Gastrocnemius medialis (tissue), 4 donors: ENCODE results near the gene ARHGAP10. TPM values are rescaled to one million over a fixed set of nuclear protein-coding genes. Genes with fewer than 3 reads are reported as not detected.

Experiments used
- ATAC-seq, 2 donors: fragments of 150-250 bp; one replicate each; pipeline ENCODE4 v1.9.1; 2016
- DNase-seq, 2 donors: peaks; one replicate each; pipeline ENCODE4 v3.0.0-alpha.2; 2019
- H3K27ac ChIP-seq, 4 donors: fragments of 200-600 bp; sonication (generic); 1 replicate in 1 of 4; 2 replicates in 3 of 4; pipeline ENCODE4 v1.5.1; 2016 to 2018; ENCODE audit warnings: mild to moderate bottlenecking in 2 of 4, moderate library complexity in 1 of 4
- H3K27me3 ChIP-seq, 3 donors: fragments of 200-600 bp; sonication (generic) in 2 of 3; 1 replicate in 1 of 3; 2 replicates in 2 of 3; pipeline versions ENCODE4 v1.5.1 to v1.6.0; 2016 to 2019; ENCODE audit warnings: mild to moderate bottlenecking in 1 of 3, moderate library complexity in 1 of 3
- H3K36me3 ChIP-seq, 2 donors: fragments of 200-600 bp; sonication (generic) in 1 of 2; one replicate each; pipeline ENCODE4 v1.5.1; 2017 to 2018
- H3K4me1 ChIP-seq, 2 donors: fragments of 200-600 bp; sonication (generic) in 1 of 2; one replicate each; pipeline ENCODE4 v1.5.1; 2016 to 2017; ENCODE audit warnings: mild to moderate bottlenecking in 2 of 2
- H3K4me3 ChIP-seq, 4 donors: fragments of 200-600 bp; sonication (generic) in 3 of 4; 1 replicate in 1 of 4; 2 replicates in 3 of 4; pipeline ENCODE4 v1.5.1; 2016 to 2019; ENCODE audit warnings: mild to moderate bottlenecking in 2 of 4
- H3K9me3 ChIP-seq, 3 donors: fragments of 200-600 bp; sonication (generic) in 2 of 3; 1 replicate in 1 of 3; 2 replicates in 2 of 3; pipeline ENCODE4 v1.5.1; 2016 to 2019
- POLR2A ChIP-seq, 2 donors: fragments of 450-650 bp; IDR thresholded peaks; one replicate each; pipeline ENCODE4 v1.6.1; 2017; ENCODE audit warnings: antibody characterized with exemption in 2 of 2, mild to moderate bottlenecking in 2 of 2, moderate library complexity in 2 of 2
- in situ Hi-C, 4 donors: fragments of 200-750 bp; cut with MboI; loops; one replicate each; pipeline versions ENCODE4 v1.15.0 to v1.8.0; 2017; ENCODE audit warnings: low sequenced_read_pairs in 4 of 4
- intact Hi-C: fragments of 100-400 bp; cut with DNase I; formaldehyde crosslinking; loops from one replicate; pipeline ENCODE4 v1.15.1; 2023; ENCODE audit warnings: low total_unique reads
- total RNA-seq, 4 donors: library from RNA; depleted of rRNA; stranded (reverse); fragments of >200 nt; gene quantifications; one replicate each; pipeline versions ENCODE4 v1.1.0 to v1.2.3, GENCODE V29; 2016
- TF ChIP-seq, protein P1 (sequence below), 5 experiments: fragments of 450-650 bp in 3 of 5; fragments of 200-600 bp in 2 of 5; sonication (generic) in 2 of 5; IDR thresholded peaks in 4 of 5; conservative IDR thresholded peaks in 1 of 5; 1 replicate in 4 of 5; 2 replicates in 1 of 5; pipeline ENCODE4 v1.5.1; 2016 to 2019; ENCODE audit warnings: antibody characterized with exemption in 5 of 5, mild to moderate bottlenecking in 3 of 5, moderate library complexity in 3 of 5

The ARHGAP10 gene, protein sequence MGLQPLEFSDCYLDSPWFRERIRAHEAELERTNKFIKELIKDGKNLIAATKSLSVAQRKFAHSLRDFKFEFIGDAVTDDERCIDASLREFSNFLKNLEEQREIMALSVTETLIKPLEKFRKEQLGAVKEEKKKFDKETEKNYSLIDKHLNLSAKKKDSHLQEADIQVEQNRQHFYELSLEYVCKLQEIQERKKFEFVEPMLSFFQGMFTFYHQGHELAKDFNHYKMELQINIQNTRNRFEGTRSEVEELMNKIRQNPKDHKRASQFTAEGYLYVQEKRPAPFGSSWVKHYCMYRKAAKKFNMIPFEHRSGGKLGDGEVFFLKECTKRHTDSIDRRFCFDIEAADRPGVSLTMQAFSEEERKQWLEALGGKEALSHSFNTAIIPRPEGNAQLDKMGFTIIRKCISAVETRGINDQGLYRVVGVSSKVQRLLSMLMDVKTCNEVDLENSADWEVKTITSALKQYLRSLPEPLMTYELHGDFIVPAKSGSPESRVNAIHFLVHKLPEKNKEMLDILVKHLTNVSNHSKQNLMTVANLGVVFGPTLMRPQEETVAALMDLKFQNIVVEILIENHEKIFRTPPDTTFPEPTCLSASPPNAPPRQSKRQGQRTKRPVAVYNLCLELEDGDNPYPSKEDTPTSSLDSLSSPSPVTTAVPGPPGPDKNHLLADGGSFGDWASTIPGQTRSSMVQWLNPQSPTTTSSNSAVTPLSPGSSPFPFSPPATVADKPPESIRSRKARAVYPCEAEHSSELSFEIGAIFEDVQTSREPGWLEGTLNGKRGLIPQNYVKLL
- total RNA-seq = 10 to 100 TPM; 22.1 to 34.6 (median 28.0) TPM

DNA sequence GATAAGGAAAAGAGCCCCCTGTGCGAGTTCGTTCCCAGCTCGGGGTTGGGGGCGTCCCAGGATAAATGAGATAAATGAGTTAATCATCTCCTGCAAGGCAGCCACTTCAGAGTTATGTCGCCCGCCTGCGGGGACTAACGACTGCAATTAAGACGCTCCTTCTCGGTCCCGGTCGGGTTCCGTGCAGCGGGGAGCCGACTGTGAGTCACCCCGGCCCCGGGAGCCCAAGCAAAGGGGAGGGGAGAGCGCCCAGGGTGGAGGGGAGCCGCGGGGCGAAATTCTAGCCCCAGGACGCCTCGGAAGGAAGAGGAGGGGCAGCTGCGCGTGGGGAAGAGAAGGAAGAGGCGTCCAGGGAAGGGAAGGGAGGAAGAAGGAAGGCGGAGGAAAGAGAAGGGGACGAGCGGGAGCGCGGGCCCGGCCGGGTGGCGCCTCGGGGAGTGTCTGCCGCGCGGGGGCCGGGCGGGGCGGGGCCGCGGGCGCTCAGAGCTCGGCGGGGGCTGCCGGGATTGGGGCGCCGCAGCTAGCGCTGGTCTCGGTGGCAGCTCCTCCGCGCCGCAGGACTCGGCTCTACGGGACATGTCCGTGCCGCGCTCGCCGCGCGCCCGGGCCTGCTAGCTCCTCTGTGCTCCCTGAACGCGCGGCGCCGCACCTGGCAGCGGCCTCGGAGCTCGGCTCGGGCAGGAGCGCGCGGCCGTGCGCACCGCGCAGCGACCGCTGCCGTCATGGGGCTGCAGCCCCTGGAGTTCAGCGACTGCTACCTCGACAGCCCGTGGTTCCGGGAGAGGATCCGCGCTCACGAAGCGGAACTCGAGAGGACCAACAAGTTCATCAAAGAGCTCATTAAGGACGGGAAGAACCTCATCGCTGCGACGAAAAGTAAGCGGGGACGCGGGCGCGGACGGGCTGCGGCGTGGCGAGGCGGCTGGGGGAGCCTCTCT, at the start of gene ARHGAP10:
ARHGAP10 (plus strand) TSS at position 509 of the 938 bp plus-strand sequence; CDS start at position 723, 214 bp downstream.
- Histone ChIP-seq H3K4me1 (peaks cover 22 to 40% of the 10 kb centered on the region in 2 donors), H3K4me3 (peak within 1 kb of the TSS; percentile 70 to 97 (median 90)), H3K27me3 (no peaks in the 10 kb centered on the region), H3K9me3 (no peaks in the 10 kb centered on the region), H3K36me3 (no peaks in the 10 kb centered on the region), H3K27ac (peak within 1 kb of the TSS; percentile 84 to 97 (median 96))
- TF ChIP-seq, protein P1, sequence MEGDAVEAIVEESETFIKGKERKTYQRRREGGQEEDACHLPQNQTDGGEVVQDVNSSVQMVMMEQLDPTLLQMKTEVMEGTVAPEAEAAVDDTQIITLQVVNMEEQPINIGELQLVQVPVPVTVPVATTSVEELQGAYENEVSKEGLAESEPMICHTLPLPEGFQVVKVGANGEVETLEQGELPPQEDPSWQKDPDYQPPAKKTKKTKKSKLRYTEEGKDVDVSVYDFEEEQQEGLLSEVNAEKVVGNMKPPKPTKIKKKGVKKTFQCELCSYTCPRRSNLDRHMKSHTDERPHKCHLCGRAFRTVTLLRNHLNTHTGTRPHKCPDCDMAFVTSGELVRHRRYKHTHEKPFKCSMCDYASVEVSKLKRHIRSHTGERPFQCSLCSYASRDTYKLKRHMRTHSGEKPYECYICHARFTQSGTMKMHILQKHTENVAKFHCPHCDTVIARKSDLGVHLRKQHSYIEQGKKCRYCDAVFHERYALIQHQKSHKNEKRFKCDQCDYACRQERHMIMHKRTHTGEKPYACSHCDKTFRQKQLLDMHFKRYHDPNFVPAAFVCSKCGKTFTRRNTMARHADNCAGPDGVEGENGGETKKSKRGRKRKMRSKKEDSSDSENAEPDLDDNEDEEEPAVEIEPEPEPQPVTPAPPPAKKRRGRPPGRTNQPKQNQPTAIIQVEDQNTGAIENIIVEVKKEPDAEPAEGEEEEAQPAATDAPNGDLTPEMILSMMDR (IDR thresholded peaks at IDR 0.05 in 4 of 5, conservative IDR thresholded peaks at IDR 0.05 in 1 of 5) = peak in 1 of 5 experiments; percentile 13
- TF ChIP-seq POLR2A (IDR thresholded peaks at IDR 0.05) = peak; percentile 74 to 77
- peak; percentile 61 to 69 for ATAC-seq
- peak; percentile 50 to 69 for DNase-seq
- in situ Hi-C loops = no loop called here
- intact Hi-C loops = loop anchor here (2.0 to 10.0 kb wide), 4 partner anchors 23 to 710 kb away; partner anchors contain the start of gene NR3C2

DNA sequence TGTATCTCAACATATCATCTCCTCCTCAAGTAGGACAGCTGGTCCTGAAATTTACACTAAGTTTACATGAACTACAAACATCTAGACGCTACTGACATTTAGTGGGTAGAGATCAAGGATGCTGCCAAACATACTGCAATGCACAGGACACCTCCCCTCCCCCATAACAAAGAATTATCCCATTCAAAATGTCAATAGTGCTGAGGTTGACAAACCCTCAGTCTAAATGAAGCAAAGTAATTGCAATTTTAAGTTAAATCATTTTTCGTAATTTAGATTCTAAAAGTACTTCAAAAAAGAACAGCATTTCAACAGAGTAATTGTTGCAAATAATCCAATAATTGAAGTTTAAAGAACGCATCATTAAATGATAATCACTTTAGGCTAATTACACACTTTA, 49.1 kb upstream of the ARHGAP10 start:
- ATAC-seq (no peak), DNase-seq (no peak)
- Histone ChIP-seq H3K4me3 (peak overlapping the region; percentile 67 to 93 (median 90)), H3K27me3 (no peaks in the 10 kb centered on the region), H3K36me3 (no peaks in the 10 kb centered on the region), H3K27ac (peak overlapping the region; percentile 90 to 97 (median 93)), H3K4me1 (peaks cover 19 to 20% of the 10 kb centered on the region in 2 donors), H3K9me3 (no peaks in the 10 kb centered on the region)
- intact Hi-C loops (loop anchor here (1.0 to 5.0 kb wide), 2 partner anchors 65 to 760 kb away; partner anchors contain the start of genes NR3C2 and TMEM184C), in situ Hi-C loops (no loop called here)
- TF ChIP-seq, protein P1 (IDR thresholded peaks at IDR 0.05 in 4 of 5, conservative IDR thresholded peaks at IDR 0.05 in 1 of 5) = no peak
- no peak for TF ChIP-seq POLR2A (IDR thresholded peaks at IDR 0.05)

DNA sequence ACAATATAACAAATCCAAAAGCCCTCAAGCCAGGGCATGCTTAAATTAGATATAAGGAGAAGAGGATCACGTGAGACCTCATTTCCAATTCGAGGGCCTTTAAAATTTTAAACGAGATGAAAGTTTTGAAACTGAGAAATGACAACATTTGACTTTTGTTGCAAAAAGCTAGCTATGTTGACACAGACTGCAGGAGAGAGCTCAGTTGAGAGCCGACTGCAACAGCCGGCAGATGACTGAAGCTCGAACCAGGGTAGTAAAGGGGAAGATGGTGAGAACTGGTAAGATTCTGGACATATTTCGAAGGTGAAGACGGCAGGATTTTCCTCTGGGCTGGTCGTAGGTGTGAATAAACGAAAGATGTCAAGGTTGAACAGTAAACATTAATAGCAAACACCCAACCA, 48.7 kb upstream of the ARHGAP10 start:
- peak overlapping the region; percentile 90 to 97 (median 93) for H3K27ac ChIP-seq
- no peak for DNase-seq
- H3K4me3 ChIP-seq = peak overlapping the region; percentile 67 to 93 (median 90)
- no peaks in the 10 kb centered on the region for H3K9me3 ChIP-seq
- in situ Hi-C loops = no loop called here
- peak; percentile 46 to 56 for ATAC-seq
- H3K27me3 ChIP-seq = no peaks in the 10 kb centered on the region
- TF ChIP-seq, protein P1 (IDR thresholded peaks at IDR 0.05 in 4 of 5, conservative IDR thresholded peaks at IDR 0.05 in 1 of 5) = no peak
- peak in 1 of 2 donors; percentile 29 for TF ChIP-seq POLR2A (IDR thresholded peaks at IDR 0.05)
- intact Hi-C loops = loop anchor here (1.0 to 5.0 kb wide), 2 partner anchors 66 to 759 kb away; partner anchors contain the start of genes NR3C2 and TMEM184C
- no peaks in the 10 kb centered on the region for H3K36me3 ChIP-seq
- peaks cover 19 to 20% of the 10 kb centered on the region in 2 donors for H3K4me1 ChIP-seq
